GM10266 (cell line): Measurements from ENCODE around the gene PRRX2.

Experiments used
- DNase-seq: peaks from one replicate; pipeline ENCODE4 v3.0.0; 2012; ENCODE audit errors: extremely low spot score
- CTCF ChIP-seq: IDR thresholded peaks from 2 replicates; pipeline ENCODE4 v1.5.1; 2012; ENCODE audit warnings: mild to moderate bottlenecking, low read depth; ENCODE audit not compliant: control insufficient read depth, insufficient read depth; ENCODE audit errors: missing control alignments

Gene PRRX2

GRCh38 chr9:129641750-129642585 lies 23.5 kb upstream of the PRRX2 start, which contains the start of gene ASB6:
Gene ASB6, minus strand, starts transcription at chr9:129642151. Its CDS starts 152 bp downstream, at chr9:129641999.
- peak; percentile 100 for DNase-seq
- peak; percentile 85 for TF ChIP-seq CTCF

GRCh38 chr9:129643706-129644105 lies 21.7 kb upstream of the PRRX2 start:
- no peak for TF ChIP-seq CTCF
- no peak for DNase-seq

GRCh38 chr9:129644365-129644764 lies 21.1 kb upstream of the PRRX2 start:
- no peak for TF ChIP-seq CTCF
- no peak for DNase-seq

GRCh38 chr9:129644902-129645301 lies 20.5 kb upstream of the PRRX2 start:
- DNase-seq, result no peak
- TF ChIP-seq CTCF, result no peak

- DNase-seq, result no peak
- TF ChIP-seq CTCF, result no peak
These were observed 19.2 kb upstream of the PRRX2 start for GRCh38 chr9:129646252-129646651.

- no peak for TF ChIP-seq CTCF
- DNase-seq, result no peak
These were observed 18.8 kb upstream of the PRRX2 start for GRCh38 chr9:129646654-129647053.

GRCh38 chr9:129647635-129648034 lies 17.8 kb upstream of the PRRX2 start:
- no peak for TF ChIP-seq CTCF
- no peak for DNase-seq
